Raji (cell line): ENCODE data around the gene EDA.

ENCODE experiments used
- POLR2A ChIP-seq: IDR thresholded peaks from 2 replicates; pipeline ENCODE4 v1.6.1; 2011; ENCODE audit warnings: low read depth, low read length, control low read depth; ENCODE audit not compliant: insufficient read depth

The EDA gene

GRCh38 chrX:70026112-70026850 is 410.4 kb downstream of the EDA start:
- no peak for TF ChIP-seq POLR2A

- TF ChIP-seq POLR2A = no peak
These were observed 410.9 kb downstream of the EDA start for GRCh38 chrX:70026851-70027200.

GRCh38 chrX:70029863-70030262 is 413.9 kb downstream of the EDA start:
- TF ChIP-seq POLR2A = no peak

GRCh38 chrX:70030301-70030767 is 414.4 kb downstream of the EDA start:
- TF ChIP-seq POLR2A = no peak

GRCh38 chrX:70032792-70033191 is 416.9 kb downstream of the EDA start:
- TF ChIP-seq POLR2A = no peak

GRCh38 chrX:70033348-70034051 is 417.6 kb downstream of the EDA start:
- TF ChIP-seq POLR2A = no peak

- TF ChIP-seq POLR2A = no peak
These were observed 418.7 kb downstream of the EDA start for GRCh38 chrX:70034646-70035045.

GRCh38 chrX:70038515-70038914 is 422.6 kb downstream of the EDA start:
- no peak for TF ChIP-seq POLR2A

- TF ChIP-seq POLR2A = no peak
These were observed 423.0 kb downstream of the EDA start for GRCh38 chrX:70038951-70039350.

- TF ChIP-seq POLR2A = no peak
These were observed 423.8 kb downstream of the EDA start for GRCh38 chrX:70039758-70040157.

- no peak for TF ChIP-seq POLR2A
These were observed 426.1 kb downstream of the EDA start for GRCh38 chrX:70041993-70042392.

- no peak for TF ChIP-seq POLR2A
These were observed 426.8 kb downstream of the EDA start for GRCh38 chrX:70042399-70043371.

- no peak for TF ChIP-seq POLR2A
These were observed 427.8 kb downstream of the EDA start for GRCh38 chrX:70043685-70044084.

- no peak for TF ChIP-seq POLR2A
These were observed 428.8 kb downstream of the EDA start for GRCh38 chrX:70044541-70045245.

- TF ChIP-seq POLR2A = no peak
These were observed 431.1 kb downstream of the EDA start for GRCh38 chrX:70046978-70047377.
